ENCODE measurements around the gene AGBL1.

AGBL1 gene

GRCh38 chr15:86959254-86959653 is 879.6 kb downstream of the AGBL1 start:
- H3K4me3 ChIP-seq (ENCODE audit: low read depth, low read length) = no peak overlapping the region
- no peak for TF ChIP-seq CTCF (IDR thresholded peaks at IDR 0.05; ENCODE audit: insufficient read depth, low read depth, low read length, missing control alignments)

GRCh38 chr15:86961669-86962068 is 882.0 kb downstream of the AGBL1 start:
- no peak for DNase-seq (ENCODE audit: low read depth)
- H3K4me3 ChIP-seq (ENCODE audit: low read depth, low read length) = no peak overlapping the region
- no peak for TF ChIP-seq CTCF (IDR thresholded peaks at IDR 0.05; ENCODE audit: insufficient read depth, low read depth, low read length, missing control alignments)

More at GRCh38 chr15:86959254-86959653, 879.6 kb downstream of the AGBL1 start:
- DNase-seq (ENCODE audit: low read depth) = no peak

GRCh38 chr15:86964271-86964670 is 884.6 kb downstream of the AGBL1 start:
- TF ChIP-seq CTCF (IDR thresholded peaks at IDR 0.05; ENCODE audit: insufficient read depth, low read depth, low read length, missing control alignments) = no peak
- no peak overlapping the region for H3K4me3 ChIP-seq (ENCODE audit: low read depth, low read length)
- DNase-seq (ENCODE audit: low read depth) = no peak

- DNase-seq (ENCODE audit: low read depth) = no peak
- no peak for TF ChIP-seq CTCF (IDR thresholded peaks at IDR 0.05; ENCODE audit: insufficient read depth, low read depth, low read length, missing control alignments)
- H3K4me3 ChIP-seq (ENCODE audit: low read depth, low read length) = no peak overlapping the region
Observed at GRCh38 chr15:86968244-86968643, 888.6 kb downstream of the AGBL1 start.

- no peak overlapping the region for H3K4me3 ChIP-seq (ENCODE audit: low read depth, low read length)
- no peak for TF ChIP-seq CTCF (IDR thresholded peaks at IDR 0.05; ENCODE audit: insufficient read depth, low read depth, low read length, missing control alignments)
Observed at GRCh38 chr15:86969364-86969763, 889.7 kb downstream of the AGBL1 start.

GRCh38 chr15:86973284-86973844 is 893.7 kb downstream of the AGBL1 start:
- TF ChIP-seq CTCF (IDR thresholded peaks at IDR 0.05; ENCODE audit: insufficient read depth, low read depth, low read length, missing control alignments) = no peak
- no peak overlapping the region for H3K4me3 ChIP-seq (ENCODE audit: low read depth, low read length)

More at GRCh38 chr15:86969364-86969763, 889.7 kb downstream of the AGBL1 start:
- no peak for DNase-seq (ENCODE audit: low read depth)

GRCh38 chr15:86988033-86988432 is 908.4 kb downstream of the AGBL1 start:
- no peak for DNase-seq (ENCODE audit: low read depth)
- TF ChIP-seq CTCF (IDR thresholded peaks at IDR 0.05; ENCODE audit: insufficient read depth, low read depth, low read length, missing control alignments) = no peak
- no peak overlapping the region for H3K4me3 ChIP-seq (ENCODE audit: low read depth, low read length)

More at GRCh38 chr15:86973284-86973844, 893.7 kb downstream of the AGBL1 start:
- no peak for DNase-seq (ENCODE audit: low read depth)
